Pancreas (tissue), 10 donors: ENCODE measurements around the gene BZW2. TPM values are rescaled to one million over a fixed set of nuclear protein-coding genes. Genes with fewer than 3 reads are reported as not detected.

Source experiments
- ATAC-seq, 4 donors: fragments of 200-7000 bp; cut with Tn5 transposase; one replicate each; pipeline versions ENCODE4 v1.8.0 to v1.9.1; 2020; ENCODE audit warnings: mild to moderate bottlenecking in 4 of 4, moderate library complexity in 4 of 4
- DNase-seq, 6 donors: peaks; one replicate each; pipeline ENCODE4 v3.0.0-alpha.2; 2020
- FAIRE-seq: peaks from 2 replicates; lab custom pipeline; 2012; peaks lifted over from hg19 to GRCh38; lab: Jason Lieb, UNC
- H3K27ac ChIP-seq, 4 donors: fragments of 200-600 bp; sonication (generic); 1 replicate in 3 of 4; 2 replicates in 1 of 4; pipeline versions ENCODE4 v1.5.0 to v1.8.0; 2020
- H3K27me3 ChIP-seq, 4 donors: fragments of 200-600 bp; one replicate each; pipeline ENCODE4 v1.8.0; 2021
- H3K36me3 ChIP-seq, 3 donors: fragments of 200-600 bp; sonication (generic) in 1 of 3; one replicate each; pipeline versions ENCODE4 v1.5.0 to v1.8.0; 2020 to 2021
- H3K4me1 ChIP-seq, 3 donors: fragments of 200-600 bp; one replicate each; pipeline ENCODE4 v1.8.0; 2021
- H3K4me3 ChIP-seq, 4 donors: fragments of 200-600 bp; sonication (generic) in 2 of 4; one replicate each; pipeline versions ENCODE4 v1.5.0 to v1.8.0; 2020 to 2021
- H3K9me3 ChIP-seq, 4 donors: fragments of 200-600 bp; one replicate each; pipeline ENCODE4 v1.8.0; 2021
- WGBS, 2 donors: extraction: QIAGEN DNeasy Blood & Tissue Kit; methylation state at CpG; one replicate each; pipeline ENCODE4 v1.1.7; 2013; 5-methylcytosine and 5-hydroxymethylcytosine counted together
- intact Hi-C, 3 donors: fragments of 100-400 bp; cut with DNase I; formaldehyde crosslinking; loops; one replicate each; pipeline versions ENCODE4 v1.11.1 to v1.14.2; 2022
- polyA plus RNA-seq, 2 donors: library from polyadenylated mRNA; stranded (reverse); fragments of 200-250 nt; gene quantifications; one replicate each; pipeline ENCODE4 v1.2.3, GENCODE V29; 2013
- total RNA-seq, 6 donors: library from RNA; stranded (reverse); fragmentation: NEBNext Ultra II Directional in 4 of 6; extraction: Animal tissue kit (Norgen Biotek cat#: 25700) in 4 of 6; gene quantifications; one replicate each; pipeline versions ENCODE4 v1.2.1 to v1.2.4, GENCODE V29; 2021 to 2023
- TF ChIP-seq, protein P1 (sequence below), 4 donors: fragments of 200-600 bp; sonication (generic) in 3 of 4; IDR thresholded peaks; one replicate each; pipeline versions ENCODE4 v1.5.0 to v1.8.0; 2021; ENCODE audit warnings: antibody characterized with exemption in 4 of 4
- donor health status: healthy with polysubstance abuse.
- donor health status: DM: no; HTN: no; CAD: no; lungs with moderate emphysema.
- donor health status: DM: no; HTN: no; CAD: no.
- donor health status: control.
- donor health status: control.
- donor health status: Bipolar disorder and iron deficiency.
- donor health status: DM: yes; HTN: yes; CAD: no.
- donor health status: DM: no; HTN: no; CAD: no.
- donor health status: DM: no; HTN: no; CAD: no.
- donor health status: DM: yes; HTN: yes; CAD: no.

BZW2 gene
- total and polyA plus RNA-seq, 8 donors: 10.5 to 29.9 (median 18.2) TPM

DNA sequence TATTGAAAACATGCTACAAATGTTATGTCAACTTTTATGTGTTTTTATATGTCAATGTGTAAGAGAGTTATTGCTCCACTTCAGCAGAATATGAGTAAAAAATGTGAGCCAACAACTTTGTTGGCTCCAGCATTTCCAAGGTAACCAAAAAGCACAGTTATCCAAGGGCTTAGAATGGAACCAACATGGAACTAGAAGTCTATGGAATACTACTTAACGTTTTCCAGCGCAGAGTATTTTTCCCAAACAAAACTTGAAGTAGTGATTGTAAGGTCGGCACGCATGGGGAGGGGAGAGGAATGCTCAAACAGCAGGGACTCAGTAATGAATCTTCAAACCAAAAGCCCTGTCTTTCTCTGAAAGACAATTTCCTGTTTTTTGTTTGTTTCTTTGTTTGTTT is 62.5 kb downstream of the BZW2 start:
- no peaks in the 10 kb centered on the region for H3K9me3 ChIP-seq
- H3K27ac ChIP-seq: no peak overlapping the region
- no peak overlapping the region for H3K4me3 ChIP-seq
- no peak for DNase-seq
- ATAC-seq: no peak
- 95% methylated on average over 4 of the region's 4 CpGs for WGBS, 2 donors
- H3K4me1 ChIP-seq: no peaks in the 10 kb centered on the region
- TF ChIP-seq, protein P1, sequence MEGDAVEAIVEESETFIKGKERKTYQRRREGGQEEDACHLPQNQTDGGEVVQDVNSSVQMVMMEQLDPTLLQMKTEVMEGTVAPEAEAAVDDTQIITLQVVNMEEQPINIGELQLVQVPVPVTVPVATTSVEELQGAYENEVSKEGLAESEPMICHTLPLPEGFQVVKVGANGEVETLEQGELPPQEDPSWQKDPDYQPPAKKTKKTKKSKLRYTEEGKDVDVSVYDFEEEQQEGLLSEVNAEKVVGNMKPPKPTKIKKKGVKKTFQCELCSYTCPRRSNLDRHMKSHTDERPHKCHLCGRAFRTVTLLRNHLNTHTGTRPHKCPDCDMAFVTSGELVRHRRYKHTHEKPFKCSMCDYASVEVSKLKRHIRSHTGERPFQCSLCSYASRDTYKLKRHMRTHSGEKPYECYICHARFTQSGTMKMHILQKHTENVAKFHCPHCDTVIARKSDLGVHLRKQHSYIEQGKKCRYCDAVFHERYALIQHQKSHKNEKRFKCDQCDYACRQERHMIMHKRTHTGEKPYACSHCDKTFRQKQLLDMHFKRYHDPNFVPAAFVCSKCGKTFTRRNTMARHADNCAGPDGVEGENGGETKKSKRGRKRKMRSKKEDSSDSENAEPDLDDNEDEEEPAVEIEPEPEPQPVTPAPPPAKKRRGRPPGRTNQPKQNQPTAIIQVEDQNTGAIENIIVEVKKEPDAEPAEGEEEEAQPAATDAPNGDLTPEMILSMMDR (IDR thresholded peaks at IDR 0.05): no peak
- H3K27me3 ChIP-seq: no peaks in the 10 kb centered on the region
- H3K36me3 ChIP-seq: peaks cover 0 to 6% (median 0%) of the 10 kb centered on the region in 3 donors
- intact Hi-C loops: no loop called here
- FAIRE-seq: no peak

DNA sequence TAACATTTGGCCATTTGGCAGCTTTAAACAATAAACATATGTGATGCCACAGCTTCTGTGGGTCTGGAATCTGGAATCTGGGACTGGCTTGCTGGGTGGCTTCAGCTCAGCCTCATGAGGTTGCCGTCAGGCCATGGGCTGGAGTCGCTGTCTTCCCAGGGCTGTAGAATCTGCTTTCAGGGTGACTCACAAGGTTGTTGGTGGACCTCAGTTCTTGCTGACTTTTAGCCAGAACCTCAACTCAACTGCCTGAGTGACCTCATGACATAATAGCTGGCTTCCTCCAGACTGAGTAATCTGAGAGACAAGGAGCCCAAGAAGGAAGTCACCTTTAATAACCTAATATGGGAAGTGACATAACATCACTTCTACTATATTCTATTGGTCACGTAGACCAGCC is 63.0 kb downstream of the BZW2 start:
- 94 to 98% methylated on average over 3 of the region's 3 CpGs for WGBS, 2 donors
- H3K4me3 ChIP-seq: no peak overlapping the region
- FAIRE-seq (no peak), DNase-seq (no peak), ATAC-seq (peak in 2 of 4 donors; percentile 18 to 46)
- H3K9me3 ChIP-seq: no peaks in the 10 kb centered on the region
- H3K27ac ChIP-seq: no peak overlapping the region
- H3K36me3 ChIP-seq: peaks cover 0 to 6% (median 0%) of the 10 kb centered on the region in 3 donors
- intact Hi-C loops: no loop called here
- no peaks in the 10 kb centered on the region for H3K4me1 ChIP-seq
- no peaks in the 10 kb centered on the region for H3K27me3 ChIP-seq
- TF ChIP-seq, protein P1 (IDR thresholded peaks at IDR 0.05): no peak

DNA sequence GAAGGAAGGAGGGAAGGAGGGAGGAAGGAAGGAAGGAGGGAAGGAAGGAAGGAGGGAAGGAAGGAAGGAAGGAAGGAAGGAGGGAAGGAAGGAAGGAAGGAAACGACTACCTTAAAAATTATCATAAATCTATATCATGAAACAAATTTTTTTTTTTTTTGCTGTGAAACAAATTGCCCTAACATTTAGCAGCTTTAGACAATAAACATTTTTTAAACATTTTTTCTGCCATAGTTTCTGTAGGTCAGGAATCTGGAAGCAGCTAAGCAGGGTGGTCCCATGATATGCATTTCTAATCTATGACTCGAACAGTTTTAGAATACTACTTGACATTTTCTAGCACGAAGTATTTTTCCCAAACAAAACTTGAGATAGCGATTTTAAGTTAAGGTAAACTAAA is 64.7 kb downstream of the BZW2 start:
- no peaks in the 10 kb centered on the region for H3K4me1 ChIP-seq
- FAIRE-seq (no peak), ATAC-seq (no peak), DNase-seq (no peak)
- TF ChIP-seq, protein P1 (IDR thresholded peaks at IDR 0.05): no peak
- H3K9me3 ChIP-seq: no peaks in the 10 kb centered on the region
- H3K36me3 ChIP-seq: no peaks in the 10 kb centered on the region
- no peak overlapping the region for H3K27ac ChIP-seq
- H3K27me3 ChIP-seq: no peaks in the 10 kb centered on the region
- 82 to 86% methylated on average over 4 of the region's 4 CpGs for WGBS, 2 donors
- H3K4me3 ChIP-seq: no peak overlapping the region
- intact Hi-C loops: no loop called here

DNA sequence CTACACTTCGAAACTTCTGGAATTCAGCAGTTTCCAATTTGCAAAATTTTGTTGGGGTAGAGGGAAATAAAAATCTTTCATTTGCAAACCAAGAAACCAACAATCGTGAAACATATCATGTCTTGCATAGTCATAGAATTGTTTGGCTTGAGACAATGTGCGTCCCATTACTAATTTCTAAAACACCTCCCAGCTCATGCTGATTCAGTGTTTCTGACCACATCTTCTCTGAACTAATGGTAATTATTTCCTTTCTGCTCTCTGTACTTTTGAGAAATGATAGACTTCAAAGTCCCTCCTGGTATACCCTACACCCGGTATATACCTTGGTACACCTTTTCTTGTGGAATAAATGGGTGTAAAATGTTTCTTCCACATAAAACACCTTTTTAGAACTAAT is 65.7 kb downstream of the BZW2 start:
- H3K36me3 ChIP-seq: no peaks in the 10 kb centered on the region
- ATAC-seq (no peak), FAIRE-seq (no peak), DNase-seq (no peak)
- no peaks in the 10 kb centered on the region for H3K4me1 ChIP-seq
- no peak overlapping the region for H3K4me3 ChIP-seq
- no peak overlapping the region for H3K27ac ChIP-seq
- intact Hi-C loops: no loop called here
- H3K9me3 ChIP-seq: no peaks in the 10 kb centered on the region
- TF ChIP-seq, protein P1 (IDR thresholded peaks at IDR 0.05): no peak
- WGBS, 2 donors: 93 to 94% methylated on average over 4 of the region's 4 CpGs
- no peaks in the 10 kb centered on the region for H3K27me3 ChIP-seq

- TF ChIP-seq, protein P1 (IDR thresholded peaks at IDR 0.05): no peak
- WGBS, 2 donors: 94 to 99% methylated on average over 4 of the region's 4 CpGs
- Histone ChIP-seq H3K36me3 (no peaks in the 10 kb centered on the region), H3K4me3 (no peak overlapping the region), H3K27ac (no peak overlapping the region), H3K9me3 (no peaks in the 10 kb centered on the region), H3K4me1 (no peaks in the 10 kb centered on the region), H3K27me3 (no peaks in the 10 kb centered on the region)
- FAIRE-seq: no peak
- DNase-seq: no peak
- ATAC-seq: no peak
- intact Hi-C loops: no loop called here
Observed at GRCh38 chr7:16712916-16713315, 66.9 kb downstream of the BZW2 start.
